OCI-LY3 (cell line): ENCODE measurements around the gene SLC16A11.

ENCODE experiments used
- CTCF ChIP-seq: fragments of 200-600, 300-600 bp; sonication (generic); IDR thresholded peaks from 2 replicates; pipeline ENCODE4 v1.5.1; 2014; ENCODE audit warnings: antibody characterized with exemption, low read length, low read depth
- EZH2phosphoT487 ChIP-seq: fragments of 200-600 bp; shearing (Covaris generic); IDR thresholded peaks from 2 replicates; pipeline ENCODE4 v1.6.1; 2018; ENCODE audit warnings: antibody characterized with exemption, mixed run types, low read depth

GRCh38 chr17:7019839-7020519 is 23.9 kb downstream of the SLC16A11 start:
- TF ChIP-seq CTCF (no peak), EZH2phosphoT487 (no peak)
